HG03439 (cell line): Measurements from ENCODE around the gene SLC25A21.

Source experiments
- ATAC-seq: cut with Tn5 transposase; IDR thresholded peaks from one replicate; pipeline ENCODE4 v1.9.1; 2021; ENCODE audit warnings: mild to moderate bottlenecking, moderate library complexity; ENCODE audit not compliant: unreplicated experiment

SLC25A21 gene

DNA sequence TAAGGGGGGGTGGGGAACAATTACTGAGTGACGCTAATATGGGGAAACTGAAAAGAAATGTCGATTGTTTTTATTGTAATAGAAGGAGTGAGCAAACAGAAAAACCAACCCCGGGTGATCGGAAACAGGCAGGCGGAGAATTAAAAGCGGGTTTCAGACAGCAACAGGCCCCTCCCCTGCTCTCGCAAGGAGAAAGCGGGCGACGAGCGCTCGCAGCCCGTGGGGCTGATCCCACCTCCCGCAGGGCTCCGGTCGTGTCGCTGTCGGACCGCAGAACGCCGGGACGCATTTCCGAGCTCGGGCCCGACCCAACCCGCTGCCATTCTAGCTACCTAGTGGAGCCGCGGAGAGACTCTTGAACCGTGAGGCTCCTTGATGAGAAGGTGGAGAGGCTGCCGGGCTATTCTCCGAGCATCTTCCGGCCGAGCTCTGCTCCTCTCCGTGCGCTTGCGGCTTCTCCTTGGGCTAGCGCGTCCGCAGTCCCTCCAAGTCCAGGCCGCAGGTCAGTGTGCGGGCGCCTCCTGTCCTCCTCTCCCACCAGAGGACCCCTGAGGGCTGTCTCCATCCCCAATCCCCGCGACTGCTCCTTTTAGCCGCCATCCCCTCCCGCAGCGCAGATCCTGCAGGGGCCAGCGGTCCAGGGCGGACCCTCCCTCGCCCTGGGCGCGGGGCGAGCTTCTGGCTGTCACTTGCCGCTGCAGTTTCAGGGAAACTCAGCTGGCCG is 514.8 kb downstream of the SLC25A21 start:
- ATAC-seq: no peak

DNA sequence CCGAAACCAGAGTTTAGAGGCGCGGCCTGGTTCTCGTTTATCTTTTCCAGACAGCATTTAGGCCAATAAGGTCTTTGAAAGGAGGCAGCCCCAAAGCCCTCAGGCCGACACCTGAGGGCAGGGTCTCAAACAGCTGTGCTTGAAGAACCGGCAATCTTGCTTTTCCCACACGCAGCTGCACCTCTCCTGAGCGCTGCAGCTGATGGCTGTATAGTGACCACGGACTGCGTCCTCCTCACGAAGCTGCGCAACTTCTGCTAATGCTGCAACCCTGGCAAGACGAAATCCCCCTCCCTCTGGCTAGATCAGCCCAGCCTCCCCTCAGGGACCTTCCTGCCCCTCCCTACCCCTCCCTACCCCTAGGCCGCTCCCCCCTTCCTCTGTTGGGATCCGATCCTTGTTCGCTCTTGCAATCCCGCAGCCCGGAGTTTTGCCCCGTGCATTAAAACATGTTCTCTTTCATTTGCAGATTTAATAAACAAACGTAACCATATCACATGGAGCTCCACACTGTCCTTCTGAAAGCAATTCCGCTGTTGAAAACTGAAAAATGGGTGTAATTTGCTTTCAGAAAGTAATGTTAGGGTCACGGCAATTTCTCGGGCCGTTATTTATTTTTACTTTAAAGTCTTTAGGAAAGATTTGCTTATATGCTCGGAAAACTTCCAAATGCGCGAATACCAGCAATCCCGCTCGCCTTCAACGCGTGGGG is 515.6 kb downstream of the SLC25A21 start:
- ATAC-seq: no peak

DNA sequence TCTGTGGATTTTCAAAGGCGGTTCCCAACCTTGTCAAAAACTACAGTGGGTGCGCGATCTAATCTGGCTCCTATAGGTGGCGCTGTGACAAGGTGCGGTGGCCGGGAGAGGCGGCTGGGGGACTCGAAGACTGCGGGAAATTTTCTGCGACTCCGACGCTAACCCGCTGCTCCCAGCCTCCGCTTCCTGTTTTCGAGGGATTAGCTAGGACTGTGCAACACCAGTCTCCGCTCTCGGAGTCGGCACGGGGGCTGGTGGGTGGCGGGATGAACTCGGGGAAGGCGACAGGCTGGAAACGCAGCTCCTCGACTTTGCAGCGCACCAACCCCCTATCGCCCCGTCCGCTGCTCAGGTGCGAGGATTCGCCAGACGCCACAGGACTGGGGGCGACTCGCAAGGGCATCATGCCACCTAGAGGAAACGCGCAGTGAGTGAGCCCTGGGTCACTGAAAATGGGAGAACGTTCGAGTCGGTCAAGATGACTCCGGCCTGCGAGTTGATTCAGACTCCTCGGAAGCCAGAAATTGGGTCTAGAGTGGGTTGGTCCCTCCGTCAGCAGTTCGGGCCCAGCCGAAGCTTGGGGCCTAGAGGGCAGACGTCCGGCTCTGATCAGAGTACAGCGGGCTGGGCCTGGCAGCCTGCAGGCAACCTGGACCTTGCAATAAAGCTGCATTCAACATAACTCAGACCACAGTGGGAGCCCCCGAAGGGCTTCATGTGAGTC is 516.3 kb downstream of the SLC25A21 start:
- peak; percentile 54 for ATAC-seq

DNA sequence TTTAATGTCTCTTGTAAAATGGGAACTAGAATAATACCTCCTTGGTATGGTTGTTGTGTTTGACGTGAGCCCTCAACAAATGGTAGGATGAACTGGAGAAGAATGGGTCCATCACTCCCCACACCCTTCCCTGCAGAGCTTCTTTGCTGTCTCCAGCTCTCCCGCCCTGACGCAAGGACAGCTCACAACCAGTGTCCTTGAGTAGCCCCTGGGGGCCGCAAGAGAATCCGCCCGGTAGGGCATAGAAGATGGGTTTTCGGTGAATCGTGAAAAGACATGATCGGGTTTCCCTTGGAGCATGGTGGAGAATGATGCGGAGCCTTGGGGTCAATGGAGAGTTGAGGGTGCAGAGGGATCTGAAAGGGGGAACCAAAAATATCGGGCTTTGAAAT is 516.8 kb downstream of the SLC25A21 start:
- no peak for ATAC-seq

DNA sequence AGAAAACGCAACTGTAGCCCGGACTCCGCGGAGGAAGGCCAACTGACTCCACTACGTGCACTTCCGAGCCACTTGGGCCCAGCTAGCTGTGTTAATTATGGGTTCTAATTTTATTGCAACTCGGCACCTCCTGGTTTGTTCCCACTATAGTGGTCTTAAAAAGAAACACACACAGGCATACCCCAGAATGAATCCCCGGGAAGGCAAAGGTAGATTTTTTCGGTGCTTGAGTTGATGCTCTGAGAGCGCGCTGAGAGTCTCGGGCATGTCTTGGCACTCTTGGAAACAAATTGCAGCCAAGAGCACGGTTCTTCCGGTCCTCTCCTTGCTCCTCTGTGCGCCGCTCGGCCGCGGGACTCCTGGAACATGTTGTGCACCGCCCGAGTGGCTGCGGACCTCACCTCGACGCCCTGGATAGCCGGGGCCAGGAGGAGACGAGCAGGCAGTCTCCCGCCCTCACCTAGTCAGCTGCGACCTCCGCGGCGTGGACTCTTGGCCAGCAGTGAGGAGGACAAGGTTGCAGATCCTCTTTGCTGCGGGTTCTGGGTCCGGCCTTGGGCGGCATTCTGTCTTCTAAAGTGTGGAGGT is 517.5 kb downstream of the SLC25A21 start:
- no peak for ATAC-seq

DNA sequence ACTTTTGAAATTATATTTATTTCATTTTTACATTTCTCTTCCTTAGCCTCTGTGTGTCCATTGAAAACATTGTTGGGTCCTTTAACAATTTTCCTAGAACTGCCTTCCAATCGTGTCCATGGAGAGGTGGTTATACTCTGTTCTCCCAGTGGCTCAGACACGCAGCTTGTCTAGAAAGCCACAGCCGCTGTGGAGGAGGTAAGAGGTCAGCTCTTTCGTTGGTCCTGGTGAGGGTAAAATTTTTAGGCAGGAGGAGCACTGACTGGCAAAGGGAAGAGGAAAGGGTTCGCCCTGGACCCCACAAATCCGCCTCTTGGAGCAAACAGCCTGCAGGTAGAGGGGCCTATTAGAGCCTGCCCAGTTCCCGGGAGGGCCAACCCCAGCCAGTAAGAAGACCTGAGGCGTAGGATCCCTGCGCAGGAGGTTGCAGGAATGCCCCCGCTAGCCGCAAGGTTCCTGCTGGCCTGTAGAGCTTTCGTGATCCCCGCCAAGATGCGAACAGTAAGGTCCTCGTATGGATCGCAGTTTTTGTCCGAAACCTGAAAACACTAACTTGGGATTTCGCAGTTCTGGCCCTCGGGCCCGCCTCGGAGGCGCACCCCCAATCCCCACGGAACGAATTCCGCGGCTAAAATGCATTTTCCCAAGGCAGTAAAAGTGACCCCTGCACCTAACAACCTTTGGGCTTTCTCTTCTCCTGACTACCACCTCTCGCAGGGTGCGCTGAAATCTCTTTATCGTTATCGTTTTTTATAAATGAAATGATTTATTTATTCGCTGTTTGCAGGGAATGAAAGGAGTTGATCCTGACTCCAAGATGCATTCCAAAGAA is 518.2 kb downstream of the SLC25A21 start:
- ATAC-seq: no peak

DNA sequence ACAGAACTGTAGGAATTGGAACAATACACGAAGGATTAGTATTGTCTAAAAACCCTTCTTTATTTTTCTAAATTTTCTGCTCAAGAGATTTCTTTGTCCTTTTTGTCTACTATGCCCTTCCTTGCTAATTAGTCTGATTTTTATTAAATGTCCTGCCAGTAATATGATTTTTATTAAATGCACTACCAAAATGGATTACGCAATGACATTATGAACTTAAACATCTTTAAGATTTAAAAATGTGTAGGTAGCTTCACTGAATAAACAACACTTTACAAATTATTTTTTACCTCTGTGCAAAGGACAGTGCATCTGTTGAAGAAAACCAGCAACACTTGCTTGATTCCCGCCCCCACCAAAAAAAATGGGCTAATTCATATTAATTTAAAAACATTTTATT is 519.0 kb downstream of the SLC25A21 start:
- ATAC-seq: no peak

DNA sequence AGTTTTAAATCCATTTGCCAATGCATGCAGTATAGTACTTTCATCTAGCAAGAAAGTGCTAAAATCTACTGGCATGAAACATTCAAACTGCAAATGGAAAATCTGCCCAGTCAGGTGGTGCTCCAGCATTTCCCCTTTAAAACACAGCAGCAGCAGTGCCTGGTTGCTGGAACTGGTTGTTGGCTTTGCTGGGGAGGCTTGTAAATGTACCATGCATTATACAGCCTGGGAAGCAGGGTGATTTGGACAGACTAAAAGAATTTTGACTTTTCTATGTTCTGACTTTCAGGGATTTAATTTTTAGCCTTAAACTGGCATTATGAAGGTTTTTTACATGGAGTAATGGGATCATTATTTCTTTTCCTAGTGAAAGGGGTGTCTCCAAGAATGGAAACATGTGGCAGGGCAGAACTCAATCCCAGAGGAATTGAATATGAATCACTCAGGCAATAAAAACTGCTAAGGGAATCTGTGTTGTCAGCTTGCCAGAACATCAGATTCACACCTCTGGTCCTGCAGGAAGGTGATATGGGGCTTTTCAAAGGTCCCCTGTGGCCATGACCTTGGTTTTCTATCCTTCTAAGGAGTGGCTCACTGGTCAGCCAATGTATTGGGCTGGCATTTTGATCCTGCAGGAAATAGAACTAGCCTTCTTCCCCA is 519.7 kb downstream of the SLC25A21 start:
- no peak for ATAC-seq

DNA sequence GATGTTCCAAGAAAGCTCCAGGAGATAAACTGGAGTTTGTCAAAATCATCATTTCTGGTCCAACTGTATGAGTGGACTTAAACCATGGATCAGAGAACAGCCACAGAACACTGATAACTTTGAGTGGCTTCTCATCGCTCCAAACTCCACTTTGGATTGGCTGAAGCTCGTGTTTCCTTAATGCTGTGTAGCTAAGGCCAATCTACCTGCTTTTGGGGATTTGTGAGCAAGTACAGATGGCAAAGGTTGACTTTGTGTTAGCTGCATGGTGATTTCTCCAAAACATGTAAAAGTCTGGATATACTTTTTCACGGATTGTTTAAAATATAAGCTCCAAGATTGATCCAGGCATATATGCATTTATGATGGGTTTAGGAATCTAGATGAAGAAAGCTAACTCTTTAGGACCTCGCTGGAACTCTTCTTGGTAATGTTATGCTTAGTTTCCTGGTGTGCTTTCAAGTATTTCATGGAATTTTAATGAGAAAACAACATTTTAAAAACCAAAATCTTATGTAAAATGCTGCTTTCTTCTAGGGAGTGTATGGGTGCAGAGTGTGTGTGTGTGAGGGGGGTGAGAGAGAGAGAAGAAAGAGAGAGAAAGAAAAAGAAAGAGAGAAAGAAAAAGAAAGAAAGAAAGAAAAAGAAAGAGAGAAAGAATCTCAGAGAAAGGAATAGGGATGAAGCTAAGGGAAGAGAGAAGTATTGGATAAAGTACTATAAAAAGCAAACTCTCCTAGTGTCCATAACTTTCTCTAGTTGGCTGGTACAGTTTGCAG is 522.3 kb downstream of the SLC25A21 start:
- ATAC-seq: no peak

DNA sequence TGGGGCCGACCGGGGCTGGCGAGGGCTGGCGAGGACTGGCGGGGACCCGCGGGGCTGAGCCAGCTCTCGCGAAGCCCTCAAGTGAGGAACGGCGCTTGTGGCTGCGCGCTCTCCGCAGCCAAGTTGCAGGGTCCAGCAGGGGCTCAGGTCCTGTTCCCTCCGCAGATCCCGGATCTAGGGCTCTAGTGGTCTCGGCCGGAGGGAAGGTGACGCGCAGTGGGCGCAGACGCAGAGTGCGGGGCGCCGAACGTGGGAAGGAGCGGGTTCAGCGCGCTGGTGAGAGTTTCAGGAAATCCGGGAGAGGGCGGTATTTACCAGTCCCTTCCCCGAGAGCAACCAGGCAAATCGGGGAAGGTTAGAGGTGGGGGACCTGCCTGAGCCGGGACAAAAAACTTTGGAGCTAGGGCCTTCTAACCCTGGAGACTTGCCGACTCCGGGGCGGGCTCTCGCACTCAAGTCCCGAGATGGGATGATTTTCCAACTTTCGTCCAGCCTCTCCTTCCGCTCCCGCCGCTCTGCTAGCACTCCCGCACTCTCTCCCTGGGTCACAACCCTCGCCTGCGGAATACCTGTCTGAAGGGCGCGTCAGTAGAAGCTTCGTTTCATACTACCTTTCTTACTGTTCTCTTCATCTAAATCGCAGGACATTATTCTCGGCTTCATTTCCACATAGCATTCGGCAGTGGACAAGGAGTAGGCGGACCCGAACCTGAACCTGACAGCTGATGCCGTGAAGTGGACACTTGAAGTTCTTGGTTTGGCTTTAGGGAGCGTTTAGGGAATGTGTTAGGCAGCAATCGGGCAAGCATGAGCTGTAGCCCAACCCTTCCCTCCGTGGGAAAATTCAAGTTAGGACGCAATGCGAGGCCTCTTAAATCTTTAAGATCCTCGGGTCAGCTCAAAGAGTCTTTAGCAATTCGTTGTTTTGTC is 524.3 kb downstream of the SLC25A21 start:
- no peak for ATAC-seq

DNA sequence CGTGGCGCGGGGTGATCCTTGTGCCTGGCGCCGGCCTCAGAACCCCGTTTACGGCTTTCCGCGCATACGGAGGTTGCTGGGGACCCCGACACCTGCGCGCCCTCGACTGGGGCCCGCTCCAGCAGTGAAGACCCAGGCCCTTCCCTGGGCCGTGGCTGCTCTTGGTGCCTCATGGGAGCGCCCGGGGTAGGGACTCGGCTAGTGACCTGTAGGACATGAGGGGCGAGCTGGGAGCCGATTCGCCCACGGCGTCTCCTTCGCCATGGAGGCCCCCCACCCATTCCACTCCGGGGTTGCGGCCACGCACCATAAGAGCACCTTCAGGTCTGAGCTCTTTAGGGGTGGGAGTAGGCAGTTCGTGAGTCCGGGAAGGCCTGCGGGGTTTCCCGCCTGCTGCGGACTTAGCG is 525.0 kb downstream of the SLC25A21 start:
- no peak for ATAC-seq

DNA sequence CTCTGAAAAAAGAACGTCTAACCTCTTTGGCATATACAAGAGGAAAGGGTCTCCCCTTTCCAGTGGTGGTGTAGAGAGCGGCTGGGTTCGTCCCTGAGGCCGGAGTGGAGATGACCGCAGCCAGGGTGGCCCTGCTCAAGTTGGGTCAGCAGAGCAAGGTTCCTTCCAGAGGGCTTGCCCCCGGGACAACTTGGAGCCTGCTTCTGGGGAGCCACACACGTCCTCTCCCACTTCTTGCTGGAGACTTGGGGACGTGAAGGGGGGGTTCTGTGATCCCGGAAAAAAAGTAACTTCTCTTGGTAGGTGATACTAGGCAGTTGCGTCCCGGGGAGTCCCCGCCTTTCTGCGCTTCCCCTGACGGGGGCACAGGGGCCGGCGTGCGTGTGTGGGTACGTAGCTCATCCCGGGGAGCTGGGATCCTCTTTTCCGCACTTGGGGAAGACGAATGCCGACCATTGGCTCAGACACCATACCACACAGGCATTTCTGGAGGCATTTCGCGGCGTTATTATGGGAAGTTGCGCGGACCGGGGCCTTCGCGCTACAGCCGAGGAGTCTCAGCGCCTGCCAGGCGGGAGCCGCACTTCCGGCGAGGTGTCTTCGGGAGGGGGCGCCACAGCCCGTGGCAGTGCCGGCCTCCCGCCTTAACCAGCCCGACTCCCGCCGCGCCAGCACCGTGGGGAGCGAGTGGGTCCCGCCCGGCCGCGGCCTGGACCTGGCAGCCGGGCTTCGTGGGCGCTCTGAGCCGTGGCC is 525.6 kb downstream of the SLC25A21 start:
- ATAC-seq: no peak

DNA sequence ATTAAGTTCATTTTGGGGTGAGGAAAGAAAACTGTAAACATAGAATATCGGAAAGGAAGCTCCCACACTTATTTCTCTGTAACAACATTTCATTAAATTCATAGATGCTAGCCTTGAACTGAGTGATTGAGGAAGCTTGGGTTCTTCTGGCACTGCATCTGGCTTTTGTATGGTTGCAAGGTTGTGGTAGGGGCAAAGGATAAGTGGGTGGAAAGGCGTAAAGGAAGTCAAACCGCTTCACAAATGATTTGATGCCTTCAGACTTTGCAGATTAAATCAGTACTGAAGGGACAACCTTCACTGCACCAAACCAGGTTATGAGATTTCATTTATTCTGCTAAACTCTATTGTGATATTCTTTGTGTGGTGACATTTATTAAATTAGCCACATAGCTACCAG is 538.8 kb downstream of the SLC25A21 start:
- no peak for ATAC-seq
